ENCODE measurements around the gene MRPL33.

The MRPL33 gene

DNA sequence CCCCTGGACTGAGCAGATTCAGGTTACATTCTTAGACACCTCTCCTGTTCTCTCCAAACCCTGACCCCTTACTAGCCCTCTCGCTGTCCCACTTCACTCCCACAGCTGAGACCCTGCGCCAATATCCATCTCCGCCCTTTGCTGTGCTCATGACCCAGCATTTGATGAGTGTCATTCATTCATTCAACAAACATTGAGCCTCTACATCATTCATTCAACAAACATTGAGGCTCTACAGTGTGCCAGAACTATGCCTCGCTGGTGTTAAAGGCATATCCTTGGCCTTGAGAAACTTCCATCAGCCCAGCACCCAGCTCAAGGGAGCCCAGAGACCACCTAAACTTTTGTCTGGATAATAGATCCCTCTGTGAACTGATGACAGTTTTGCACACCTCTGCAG lies 41.9 kb upstream of the MRPL33 start:
- Histone ChIP-seq H3K27me3 (ENCODE audit: insufficient read depth, low read depth) (no peaks in the 10 kb centered on the region), H3K4me2 (no peak overlapping the region), H3K9ac (no peak overlapping the region), H3K27ac (no peak overlapping the region), H3K4me3 (IDR thresholded peaks at IDR 0.05; ENCODE audit: insufficient read depth, low read depth, low read length) (no peak overlapping the region), H2AFZ (ENCODE audit: low read depth) (no peak overlapping the region), H4K20me1 (ENCODE audit: insufficient read depth) (no peaks in the 10 kb centered on the region), H3K4me1 (ENCODE audit: low read depth, poor library complexity, severe bottlenecking) (no peaks in the 10 kb centered on the region), H3K36me3 (ENCODE audit: insufficient read depth) (no peaks in the 10 kb centered on the region), H3K79me2 (ENCODE audit: insufficient read depth, low read depth) (no peaks in the 10 kb centered on the region)
- TF ChIP-seq, protein P1, sequence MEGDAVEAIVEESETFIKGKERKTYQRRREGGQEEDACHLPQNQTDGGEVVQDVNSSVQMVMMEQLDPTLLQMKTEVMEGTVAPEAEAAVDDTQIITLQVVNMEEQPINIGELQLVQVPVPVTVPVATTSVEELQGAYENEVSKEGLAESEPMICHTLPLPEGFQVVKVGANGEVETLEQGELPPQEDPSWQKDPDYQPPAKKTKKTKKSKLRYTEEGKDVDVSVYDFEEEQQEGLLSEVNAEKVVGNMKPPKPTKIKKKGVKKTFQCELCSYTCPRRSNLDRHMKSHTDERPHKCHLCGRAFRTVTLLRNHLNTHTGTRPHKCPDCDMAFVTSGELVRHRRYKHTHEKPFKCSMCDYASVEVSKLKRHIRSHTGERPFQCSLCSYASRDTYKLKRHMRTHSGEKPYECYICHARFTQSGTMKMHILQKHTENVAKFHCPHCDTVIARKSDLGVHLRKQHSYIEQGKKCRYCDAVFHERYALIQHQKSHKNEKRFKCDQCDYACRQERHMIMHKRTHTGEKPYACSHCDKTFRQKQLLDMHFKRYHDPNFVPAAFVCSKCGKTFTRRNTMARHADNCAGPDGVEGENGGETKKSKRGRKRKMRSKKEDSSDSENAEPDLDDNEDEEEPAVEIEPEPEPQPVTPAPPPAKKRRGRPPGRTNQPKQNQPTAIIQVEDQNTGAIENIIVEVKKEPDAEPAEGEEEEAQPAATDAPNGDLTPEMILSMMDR (conservative IDR thresholded peaks at IDR 0.05; ENCODE audit: low read depth, low read length) = no peak

DNA sequence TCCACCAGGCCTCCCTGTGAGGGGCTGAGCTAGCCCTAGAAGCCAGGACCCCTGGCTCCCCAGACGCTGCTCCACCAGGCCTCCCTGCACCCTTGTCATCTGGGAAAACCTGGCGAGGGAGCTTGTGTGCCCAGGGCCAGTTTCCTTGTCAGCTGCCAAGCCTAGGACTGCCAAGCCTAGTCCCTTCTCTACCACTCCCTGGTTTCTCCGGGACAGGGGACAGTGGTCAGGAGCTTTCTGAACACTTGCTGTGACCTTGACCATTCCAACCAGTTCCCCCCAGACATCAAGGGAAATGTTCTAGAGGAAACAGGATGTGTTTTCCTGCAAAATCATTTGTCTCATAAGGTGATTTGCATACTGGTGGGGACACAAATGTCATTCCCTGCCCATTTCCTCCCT lies 41.3 kb upstream of the MRPL33 start:
- Histone ChIP-seq H3K4me3 (IDR thresholded peaks at IDR 0.05; ENCODE audit: insufficient read depth, low read depth, low read length) (no peak overlapping the region), H3K4me1 (ENCODE audit: low read depth, poor library complexity, severe bottlenecking) (no peaks in the 10 kb centered on the region), H3K4me2 (no peak overlapping the region), H2AFZ (ENCODE audit: low read depth) (no peak overlapping the region), H3K27ac (no peak overlapping the region), H3K9ac (no peak overlapping the region), H3K36me3 (ENCODE audit: insufficient read depth) (no peaks in the 10 kb centered on the region), H3K79me2 (ENCODE audit: insufficient read depth, low read depth) (no peaks in the 10 kb centered on the region), H3K27me3 (ENCODE audit: insufficient read depth, low read depth) (no peaks in the 10 kb centered on the region), H4K20me1 (ENCODE audit: insufficient read depth) (no peaks in the 10 kb centered on the region)
- TF ChIP-seq, protein P1 (conservative IDR thresholded peaks at IDR 0.05; ENCODE audit: low read depth, low read length) = no peak

DNA sequence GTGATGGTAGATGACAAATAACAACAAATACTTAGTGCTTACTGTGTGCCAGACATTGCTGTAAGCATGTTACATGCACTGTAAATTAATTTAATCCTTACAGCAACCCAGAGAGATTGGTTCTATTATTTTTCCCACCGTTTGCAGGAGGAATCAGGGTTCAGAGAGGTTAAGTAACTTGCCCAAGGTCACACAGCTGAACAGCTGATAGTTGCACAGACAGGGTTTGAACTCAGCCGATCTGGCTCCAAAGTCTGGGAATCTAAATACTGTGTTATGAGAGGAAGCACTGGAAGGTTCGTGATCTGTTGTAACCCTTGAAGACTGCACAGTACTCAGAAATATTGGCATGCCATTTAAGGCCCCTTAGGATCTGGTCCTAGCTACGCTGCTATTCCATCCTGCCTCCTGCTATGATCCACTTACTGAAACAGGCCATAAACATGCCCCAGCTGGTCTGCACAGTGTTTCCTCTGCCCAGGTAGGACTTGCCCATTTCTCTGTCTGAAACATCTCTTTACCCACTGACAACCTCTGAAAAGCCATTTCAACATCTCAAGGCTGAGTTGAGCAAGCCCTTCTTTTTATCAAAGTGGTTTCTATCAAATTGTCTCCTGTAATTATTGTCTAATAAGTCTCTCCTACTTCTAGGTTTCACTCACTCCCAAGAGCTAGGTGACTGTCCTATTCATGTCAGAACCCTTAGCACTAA lies 40.4 kb upstream of the MRPL33 start:
- Histone ChIP-seq H3K27me3 (ENCODE audit: insufficient read depth, low read depth) (no peaks in the 10 kb centered on the region), H3K4me1 (ENCODE audit: low read depth, poor library complexity, severe bottlenecking) (no peaks in the 10 kb centered on the region), H3K4me2 (no peak overlapping the region), H3K4me3 (IDR thresholded peaks at IDR 0.05; ENCODE audit: insufficient read depth, low read depth, low read length) (no peak overlapping the region), H3K79me2 (ENCODE audit: insufficient read depth, low read depth) (no peaks in the 10 kb centered on the region), H3K27ac (no peak overlapping the region), H2AFZ (ENCODE audit: low read depth) (no peak overlapping the region), H3K9ac (no peak overlapping the region), H3K36me3 (ENCODE audit: insufficient read depth) (no peaks in the 10 kb centered on the region), H4K20me1 (ENCODE audit: insufficient read depth) (no peaks in the 10 kb centered on the region)
- TF ChIP-seq, protein P1 (conservative IDR thresholded peaks at IDR 0.05; ENCODE audit: low read depth, low read length) = no peak

DNA sequence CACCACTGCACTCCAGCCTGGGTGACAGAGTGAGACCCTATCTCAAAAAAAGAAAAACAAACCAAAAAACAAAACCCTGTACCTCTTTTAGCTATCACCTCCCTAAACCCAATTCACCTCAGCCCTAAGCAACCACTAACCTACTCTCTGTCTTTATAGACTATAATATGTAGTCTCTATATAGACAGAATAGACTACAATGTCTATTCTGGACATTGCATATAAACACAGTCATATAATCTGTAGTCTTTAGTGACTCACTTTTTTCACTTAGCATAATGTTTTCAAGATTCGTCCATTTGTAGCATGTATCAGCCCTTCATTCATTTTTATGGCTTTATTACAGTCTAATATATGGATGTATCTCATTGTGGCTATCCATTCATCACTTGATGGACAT lies 37.2 kb upstream of the MRPL33 start:
- Histone ChIP-seq H4K20me1 (ENCODE audit: insufficient read depth) (no peaks in the 10 kb centered on the region), H2AFZ (ENCODE audit: low read depth) (no peak overlapping the region), H3K27ac (no peak overlapping the region), H3K9ac (no peak overlapping the region), H3K79me2 (ENCODE audit: insufficient read depth, low read depth) (no peaks in the 10 kb centered on the region), H3K4me2 (no peak overlapping the region), H3K4me1 (ENCODE audit: low read depth, poor library complexity, severe bottlenecking) (no peaks in the 10 kb centered on the region), H3K4me3 (IDR thresholded peaks at IDR 0.05; ENCODE audit: insufficient read depth, low read depth, low read length) (no peak overlapping the region), H3K27me3 (ENCODE audit: insufficient read depth, low read depth) (no peaks in the 10 kb centered on the region), H3K36me3 (ENCODE audit: insufficient read depth) (no peaks in the 10 kb centered on the region)
- TF ChIP-seq, protein P1 (conservative IDR thresholded peaks at IDR 0.05; ENCODE audit: low read depth, low read length) = no peak
